NB4 (cell line): ENCODE results near the gene CRYGA.

Experiments used
- CTCF ChIP-seq: IDR thresholded peaks from one replicate; pipeline ENCODE4 v1.5.1; 2012; ENCODE audit warnings: low read depth, low read length
- MAX ChIP-seq: IDR thresholded peaks from 2 replicates; pipeline ENCODE4 v1.6.1; 2011; ENCODE audit warnings: low read depth, low read length
- MYC ChIP-seq: IDR thresholded peaks from 2 replicates; pipeline ENCODE4 v1.6.1; 2011; ENCODE audit warnings: low read depth, low read length
- POLR2A ChIP-seq: IDR thresholded peaks from 2 replicates; pipeline ENCODE4 v1.6.1; 2011; ENCODE audit warnings: mild to moderate bottlenecking; ENCODE audit not compliant: insufficient read length; ENCODE audit errors: extremely low read depth

GRCh38 chr2:208129744-208130711, 33.4 kb downstream of the CRYGA start, which contains the start of gene CRYGC:
- TF ChIP-seq CTCF (no peak), MAX (no peak), POLR2A (no peak), MYC (no peak)
